H1 (cell line): ENCODE data around the gene SMU1.

Source experiments
- CBX5 ChIP-seq: fragments of 300-800, 300-1000 bp; sonication (generic); IDR thresholded peaks from 2 replicates; pipeline ENCODE4 v1.7.1; 2016; ENCODE audit warnings: antibody characterized with exemption, low read length, low read depth
- CBX8 ChIP-seq: fragments of 300-800, 300-1000 bp; sonication (generic); IDR thresholded peaks from 2 replicates; pipeline ENCODE4 v1.7.1; 2016; ENCODE audit warnings: low read depth, low read length, borderline replicate concordance
- MAFK ChIP-seq: IDR thresholded peaks from 2 replicates; pipeline ENCODE4 v1.6.1; 2012; ENCODE audit warnings: low read depth, mild to moderate bottlenecking, improper control_type of control experiment, low read length
- POLR2A ChIP-seq, 2 experiments: IDR thresholded peaks; 1 replicate in 1 of 2; 2 replicates in 1 of 2; pipeline ENCODE4 v1.6.1; 2011; ENCODE audit warnings: low read depth in 2 of 2, low read length in 2 of 2, mild to moderate bottlenecking in 2 of 2; ENCODE audit errors: control extremely low read depth in 1 of 2
- TEAD4 ChIP-seq: IDR thresholded peaks from 2 replicates; pipeline ENCODE4 v1.6.1; 2012; ENCODE audit warnings: low read depth, low read length, inconsistent platforms, mixed read lengths
- TF ChIP-seq, protein P1 (sequence below), 3 experiments: IDR thresholded peaks; 1 replicate in 2 of 3; 2 replicates in 1 of 3; pipeline versions ENCODE4 v1.5.1 to v1.6.1; 2011; ENCODE audit warnings: low read length in 3 of 3, mild to moderate bottlenecking in 3 of 3, inconsistent platforms in 2 of 3, low read depth in 1 of 3, moderate library complexity in 1 of 3; ENCODE audit not compliant: insufficient read depth in 1 of 3; ENCODE audit errors: control extremely low read depth in 1 of 3

GRCh38 chr9:33048054-33048465 lies 28.4 kb downstream of the SMU1 start:
- TF ChIP-seq POLR2A (IDR thresholded peaks at IDR 0.05; ENCODE audit: control extremely low read depth in 1 of 2, low read depth in 2 of 2, low read length in 2 of 2): no peak
- TF ChIP-seq CBX8: no peak
- no peak for TF ChIP-seq MAFK
- TF ChIP-seq, protein P1, sequence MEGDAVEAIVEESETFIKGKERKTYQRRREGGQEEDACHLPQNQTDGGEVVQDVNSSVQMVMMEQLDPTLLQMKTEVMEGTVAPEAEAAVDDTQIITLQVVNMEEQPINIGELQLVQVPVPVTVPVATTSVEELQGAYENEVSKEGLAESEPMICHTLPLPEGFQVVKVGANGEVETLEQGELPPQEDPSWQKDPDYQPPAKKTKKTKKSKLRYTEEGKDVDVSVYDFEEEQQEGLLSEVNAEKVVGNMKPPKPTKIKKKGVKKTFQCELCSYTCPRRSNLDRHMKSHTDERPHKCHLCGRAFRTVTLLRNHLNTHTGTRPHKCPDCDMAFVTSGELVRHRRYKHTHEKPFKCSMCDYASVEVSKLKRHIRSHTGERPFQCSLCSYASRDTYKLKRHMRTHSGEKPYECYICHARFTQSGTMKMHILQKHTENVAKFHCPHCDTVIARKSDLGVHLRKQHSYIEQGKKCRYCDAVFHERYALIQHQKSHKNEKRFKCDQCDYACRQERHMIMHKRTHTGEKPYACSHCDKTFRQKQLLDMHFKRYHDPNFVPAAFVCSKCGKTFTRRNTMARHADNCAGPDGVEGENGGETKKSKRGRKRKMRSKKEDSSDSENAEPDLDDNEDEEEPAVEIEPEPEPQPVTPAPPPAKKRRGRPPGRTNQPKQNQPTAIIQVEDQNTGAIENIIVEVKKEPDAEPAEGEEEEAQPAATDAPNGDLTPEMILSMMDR (IDR thresholded peaks at IDR 0.05; ENCODE audit: control extremely low read depth in 1 of 3, insufficient read depth in 1 of 3, low read depth in 1 of 3, low read length in 3 of 3): no peak
- TF ChIP-seq TEAD4: no peak
- no peak for TF ChIP-seq CBX5
